GM12878 (cell line): ENCODE measurements around the gene CALHM2. TPM values are rescaled to one million over a fixed set of nuclear protein-coding genes. Genes with fewer than 3 reads are reported as not detected.

Experiments
- ATAC-seq: fragments of 200-7000 bp; cut with Tn5 transposase; 3 replicates; pipeline ENCODE4 v1.9.1; 2020; ENCODE audit warnings: mild to moderate bottlenecking, moderate library complexity
- BruUV-seq: library from RNA; stranded (reverse); fragments of 400-500 nt; replicated peaks from 2 replicates; lab custom pipeline; 2021; lab: Mats Ljungman, UMichigan
- CTCF ChIA-PET: fragments of 300-600 bp; sonication (Branson Sonifier 250); formaldehyde crosslinking; extraction: SDS; loops from one replicate; lab custom pipeline; 2021; ENCODE audit warnings: inconsistent platforms; lab: Yijun Ruan, JAX
- POLR2A ChIA-PET: fragments of 350-600 bp; formaldehyde crosslinking; extraction: SDS; loops from one replicate; lab custom pipeline; 2021; ENCODE audit warnings: inconsistent platforms; lab: Charles Lee
- RAD21 ChIA-PET: fragments of 300-600 bp; sonication (Branson Sonifier 250); formaldehyde crosslinking; loops from one replicate; lab custom pipeline; 2023; ENCODE audit warnings: antibody characterized with exemption; ENCODE audit not compliant: unreplicated experiment; lab: Charles Lee
- SMC1A ChIA-PET: fragments of 300-600 bp; sonication (Branson Sonifier 250); formaldehyde crosslinking; loops from one replicate; lab custom pipeline; 2023; ENCODE audit not compliant: unreplicated experiment, uncharacterized antibody; lab: Charles Lee
- DNase-seq: peaks from one replicate; pipeline ENCODE4 v3.0.0-alpha.2; 2011; ENCODE audit warnings: low read depth, low spot score
- FAIRE-seq: peaks from 3 replicates; lab custom pipeline; 2011; peaks lifted over from hg19 to GRCh38; lab: Jason Lieb, UNC
- H2AFZ ChIP-seq: 2 replicates; pipeline ENCODE4 v1.6.0; 2011; ENCODE audit warnings: low read depth, low read length, control low read depth; ENCODE audit not compliant: control insufficient read depth
- H3K27ac ChIP-seq: 2 replicates; pipeline ENCODE4 v1.5.1; 2011; ENCODE audit warnings: control low read depth; ENCODE audit not compliant: control insufficient read depth, insufficient read depth
- H3K27me3 ChIP-seq, 2 experiments: replicated peaks in 1 of 2; 2 replicates each; pipeline versions ENCODE4 v1.6.0 to v1.6.1; 2011; ENCODE audit warnings: low read length in 1 of 2; ENCODE audit not compliant: control insufficient read depth in 2 of 2, insufficient read depth in 2 of 2
- H3K36me3 ChIP-seq, 2 experiments: 2 replicates each; pipeline ENCODE4 v1.5.1; 2011; ENCODE audit warnings: low read length in 1 of 2; ENCODE audit not compliant: control insufficient read depth in 2 of 2, insufficient read depth in 2 of 2
- H3K4me1 ChIP-seq: 2 replicates; pipeline ENCODE4 v1.6.1; 2011; ENCODE audit warnings: mild to moderate bottlenecking, low read length, moderate library complexity, mixed read lengths; ENCODE audit not compliant: control insufficient read depth, insufficient read depth
- H3K4me2 ChIP-seq: 2 replicates; pipeline ENCODE4 v1.6.0; 2011; ENCODE audit warnings: control low read depth; ENCODE audit not compliant: control insufficient read depth, insufficient read depth
- H3K4me3 ChIP-seq: fragments of 200-600 bp; sonication (generic); 2 replicates; pipeline ENCODE4 v1.5.1; 2016
- H3K79me2 ChIP-seq: 2 replicates; pipeline ENCODE4 v1.6.0; 2011; ENCODE audit warnings: low read length; ENCODE audit not compliant: control insufficient read depth, insufficient read depth
- H3K9ac ChIP-seq: 2 replicates; pipeline ENCODE4 v1.8.0; 2011; ENCODE audit warnings: low read length, control low read depth, mixed read lengths; ENCODE audit not compliant: control insufficient read depth, insufficient read depth
- H3K9me3 ChIP-seq: replicated peaks from 3 replicates; pipeline ENCODE4 v1.5.1; 2011; ENCODE audit warnings: mild to moderate bottlenecking, low read length; ENCODE audit not compliant: control insufficient read depth, insufficient read depth
- H4K20me1 ChIP-seq: 2 replicates; pipeline ENCODE4 v1.6.0; 2011; ENCODE audit not compliant: control insufficient read depth, insufficient read depth
- EZH2 ChIP-seq: IDR thresholded peaks from 2 replicates; pipeline ENCODE4 v1.6.1; 2012; ENCODE audit warnings: low read depth, mild to moderate bottlenecking, control low read depth, inconsistent platforms, low read length, borderline replicate concordance; ENCODE audit not compliant: control insufficient read depth
- HCFC1 ChIP-seq: fragments of 150-350 bp; IDR thresholded peaks from 2 replicates; pipeline ENCODE4 v1.6.1; 2014; ENCODE audit warnings: low read length
- HDGF ChIP-seq: fragments of 450-650 bp; IDR thresholded peaks from 2 replicates; pipeline ENCODE4 v1.6.1; 2016; ENCODE audit warnings: antibody characterized with exemption
- KDM1A ChIP-seq: fragments of 200-600 bp; sonication (generic); IDR thresholded peaks from 2 replicates; pipeline ENCODE4 v1.6.1; 2016; ENCODE audit warnings: borderline replicate concordance
- MTA3 ChIP-seq: IDR thresholded peaks from 2 replicates; pipeline ENCODE4 v1.6.1; 2012; ENCODE audit warnings: low read length, inconsistent platforms, borderline replicate concordance
- MXI1 ChIP-seq: fragments of 150-350 bp; IDR thresholded peaks from 2 replicates; pipeline ENCODE4 v1.6.1; 2011; ENCODE audit warnings: low read depth, mild to moderate bottlenecking, inconsistent platforms, low read length, improper control_type of control experiment
- PBX3 ChIP-seq: IDR thresholded peaks from 2 replicates; pipeline ENCODE4 v1.6.1; 2011; ENCODE audit warnings: mild to moderate bottlenecking, low read depth, low read length, moderate library complexity; ENCODE audit not compliant: insufficient replicate concordance
- POLR2AphosphoS5 ChIP-seq: IDR thresholded peaks from 2 replicates; pipeline ENCODE4 v1.6.1; 2011; ENCODE audit warnings: mild to moderate bottlenecking, low read length, inconsistent platforms
- TARDBP ChIP-seq: IDR thresholded peaks from 2 replicates; pipeline ENCODE4 v1.6.1; 2016; ENCODE audit warnings: borderline replicate concordance
- TCF7 ChIP-seq: IDR thresholded peaks from 2 replicates; pipeline ENCODE4 v1.6.1; 2014; ENCODE audit warnings: antibody characterized with exemption, borderline replicate concordance
- ZNF687 ChIP-seq: fragments of 450-650 bp; IDR thresholded peaks from 2 replicates; pipeline ENCODE4 v1.6.1; 2017; ENCODE audit warnings: mild to moderate bottlenecking, moderate library complexity
- ZSCAN29 ChIP-seq: fragments of 450-650 bp; IDR thresholded peaks from 2 replicates; pipeline ENCODE4 v1.6.1; 2017; ENCODE audit warnings: mild to moderate bottlenecking, moderate library complexity
- WGBS: methylation state at CpG from one replicate; pipeline ENCODE4 v1.1.6; 2016; ENCODE audit warnings: low lambda C conversion rate; ENCODE audit not compliant: insufficient replicate concordance, insufficient coverage; ENCODE audit errors: missing lambda C conversion rate; 5-methylcytosine and 5-hydroxymethylcytosine counted together
- in situ Hi-C: fragments of 300-500 bp; cut with MboI; formaldehyde crosslinking; loops from 9 replicates; pipeline ENCODE4 v1.14.3; 2018; ENCODE audit warnings: mixed read lengths
- intact Hi-C: fragments of 100-400 bp; cut with micrococcal nuclease; formaldehyde crosslinking; loops from one replicate; pipeline ENCODE4 v1.14.2; 2022; ENCODE audit not compliant: unreplicated experiment
- polyA plus RNA-seq, 11 experiments: library from polyadenylated mRNA; depleted of rRNA in 4 of 11; unstranded in 6 of 11; stranded (reverse) in 5 of 11; fragments of >200 nt; fragmentation: Nextera tagmentation in 4 of 11; fragmentation: Illumina TruSeq in 1 of 11; extraction: Ambion mirVana in 4 of 11; extraction: Trizol in 1 of 11; gene quantifications; 1 replicate in 1 of 11; 2 replicates in 10 of 11; pipeline versions ENCODE4 v1.2.1 to v1.2.3, GENCODE V29; 2011 to 2016; ENCODE audit warnings: inconsistent platforms in 2 of 11, missing spikeins in 2 of 11, low read depth in 1 of 11
- total RNA-seq, 4 experiments: library from RNA; depleted of rRNA in 3 of 4; stranded (reverse); fragments of >200 nt in 3 of 4; fragmentation: Illumina TruSeq in 1 of 4; extraction: Trizol in 1 of 4; gene quantifications; 2 replicates each; pipeline versions ENCODE4 v1.2.1 to v1.2.3, GENCODE V29; 2013 to 2021

Gene CALHM2
- total and polyA plus RNA-seq, 10 of the 15 experiments (the other 5 are each of a cell fraction or from before 2014, with no cell fraction given), result 0.60 to 23.7 (median 9.3) TPM

GRCh38 chr10:103474077-103474476 lies 21.9 kb upstream of the CALHM2 start:
- Histone ChIP-seq H3K4me2 (no peak overlapping the region), H3K79me2 (no peaks in the 10 kb centered on the region), H2AFZ (no peak overlapping the region), H3K36me3 (no peaks in the 10 kb centered on the region), H4K20me1 (no peaks in the 10 kb centered on the region), H3K27ac (no peak overlapping the region), H3K27me3 (no peaks in the 10 kb centered on the region), H3K9me3 (no peaks in the 10 kb centered on the region), H3K9ac (no peak overlapping the region), H3K4me1 (peaks cover 48% of the 10 kb centered on the region), H3K4me3 (no peak overlapping the region)
- WGBS, result 78% methylated on average over 3 of the region's 3 CpGs
- DNase-seq (no peak), ATAC-seq (no peak), FAIRE-seq (no peak)
- CTCF ChIA-PET, result interaction anchor here (3.3 to 10.6 kb wide), 5 partner anchors 8 to 57 kb away, joined by 13 to 195 read pairs (median 52); partner anchors contain the start of gene CALHM2
- no TSS peak for BruUV-seq
- intact Hi-C loops, result loop anchor here (5.0 kb wide), 1 partner anchor 107 kb away; the partner anchor contains the start of gene TAF5
- no peak for TF ChIP-seq EZH2
- RAD21 ChIA-PET, result interaction anchor here (0.7 to 4.7 kb wide), 5 partner anchors 8 to 56 kb away, joined by 3 to 73 read pairs (median 18); partner anchors contain the start of genes CALHM1 and CALHM2
- in situ Hi-C loops, result no loop called here
- SMC1A ChIA-PET, result interaction anchor here (1.3 to 9.8 kb wide), 5 partner anchors 12 to 57 kb away, joined by 3 to 124 read pairs (median 4); partner anchors contain the start of gene CALHM2
- POLR2A ChIA-PET, result interaction anchor here (3.4 to 3.8 kb wide), 2 partner anchors 8 to 22 kb away, joined by 26 to 35 read pairs; partner anchors contain the start of gene CALHM2

GRCh38 chr10:103473261-103473671 lies 21.1 kb upstream of the CALHM2 start:
- Histone ChIP-seq H2AFZ (no peak overlapping the region), H3K4me3 (no peak overlapping the region), H3K27me3 (no peaks in the 10 kb centered on the region), H4K20me1 (no peaks in the 10 kb centered on the region), H3K27ac (no peak overlapping the region; the same call in 1 of the 2 replicates), H3K36me3 (no peaks in the 10 kb centered on the region), H3K4me1 (peaks cover 56% of the 10 kb centered on the region), H3K79me2 (no peaks in the 10 kb centered on the region), H3K9ac (no peak overlapping the region), H3K9me3 (no peaks in the 10 kb centered on the region), H3K4me2 (no peak overlapping the region; the same call in 1 of the 2 replicates)
- DNase-seq (no peak), ATAC-seq (no peak), FAIRE-seq (no peak)
- no TSS peak for BruUV-seq
- ChIA-PET POLR2A (interaction anchor here (2.6 to 9.3 kb wide), 2 partner anchors 18 to 20 kb away, joined by 13 to 144 read pairs; partner anchors contain the start of gene CALHM2), CTCF (interaction anchor here (0.5 to 10.6 kb wide), 3 partner anchors 21 to 353 kb away, joined by 4 to 195 read pairs (median 52); partner anchors contain the start of gene CALHM2), SMC1A (interaction anchor here (1.1 to 9.8 kb wide), 6 partner anchors 8 to 58 kb away, joined by 3 to 124 read pairs (median 8); partner anchors contain the start of gene CALHM2), RAD21 (interaction anchor here (1.1 kb wide), 1 partner anchor 16 kb away, joined by 3 read pairs; no protein-coding TSS in a partner anchor)
- 98% methylated on average over 30 of the region's 32 CpGs for WGBS
- in situ Hi-C loops (no loop called here), intact Hi-C loops (loop anchor here (5.0 kb wide), 1 partner anchor 106 kb away; the partner anchor contains the start of gene TAF5)
- TF ChIP-seq HDGF, result no peak
- TF ChIP-seq MTA3, result no peak
- no peak for TF ChIP-seq KDM1A
- no peak for TF ChIP-seq PBX3
- TF ChIP-seq ZNF687, result no peak
- no peak for TF ChIP-seq ZSCAN29
- TF ChIP-seq MXI1, result no peak
- TF ChIP-seq TARDBP, result no peak
- no peak for TF ChIP-seq POLR2AphosphoS5
- TF ChIP-seq HCFC1, result no peak
- TF ChIP-seq TCF7, result no peak
